ENCODE results near the gene PCP4.

Gene PCP4

DNA sequence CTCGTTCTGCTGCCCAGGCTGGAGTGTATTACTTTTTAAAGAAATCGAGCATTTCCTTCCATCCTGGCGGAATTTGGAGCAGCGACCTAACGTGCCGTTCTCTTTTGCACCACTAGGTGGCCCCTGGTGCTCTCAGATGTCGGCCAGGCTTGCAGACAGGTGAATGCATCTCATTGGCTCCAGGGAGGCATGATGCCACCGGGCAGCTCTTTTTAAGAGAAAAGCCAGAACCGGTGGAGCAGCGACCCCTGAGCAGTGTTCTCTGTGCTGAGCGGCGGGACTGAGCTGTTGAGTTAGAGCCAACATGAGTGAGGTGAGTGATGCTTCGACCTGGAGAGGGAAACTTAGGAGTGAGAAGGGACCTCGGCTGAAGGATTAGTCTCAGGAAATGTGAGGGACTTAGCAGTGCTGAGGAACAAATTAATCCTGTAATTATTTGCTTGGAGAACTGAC, at the start of gene PCP4:
PCP4 (plus strand) TSS at position 241 of the 453 bp plus-strand sequence; CDS start at position 305, 64 bp downstream.
- peak; percentile 17 for DNase-seq (ENCODE audit: low read depth)

DNA sequence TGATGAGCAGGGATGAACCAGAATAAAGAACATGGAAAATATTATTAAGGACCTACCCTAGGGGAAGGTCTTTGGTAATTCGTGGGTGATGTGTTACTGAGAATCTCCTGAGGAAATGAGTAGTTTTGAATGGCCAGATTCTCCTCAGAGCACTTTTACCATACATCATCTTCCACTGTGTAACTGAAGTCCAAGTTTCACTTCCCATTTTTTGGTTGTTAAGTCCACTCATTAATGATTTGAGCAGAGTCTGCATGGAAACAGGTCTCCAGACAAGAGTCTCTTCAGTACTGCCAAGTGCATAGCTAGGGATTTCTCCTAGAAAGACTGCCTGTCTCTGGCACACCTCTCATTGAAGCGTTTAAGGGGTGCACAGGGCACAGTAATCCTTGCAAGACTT, 48.7 kb upstream of the PCP4 start:
- no peak for DNase-seq (ENCODE audit: low read depth)

DNA sequence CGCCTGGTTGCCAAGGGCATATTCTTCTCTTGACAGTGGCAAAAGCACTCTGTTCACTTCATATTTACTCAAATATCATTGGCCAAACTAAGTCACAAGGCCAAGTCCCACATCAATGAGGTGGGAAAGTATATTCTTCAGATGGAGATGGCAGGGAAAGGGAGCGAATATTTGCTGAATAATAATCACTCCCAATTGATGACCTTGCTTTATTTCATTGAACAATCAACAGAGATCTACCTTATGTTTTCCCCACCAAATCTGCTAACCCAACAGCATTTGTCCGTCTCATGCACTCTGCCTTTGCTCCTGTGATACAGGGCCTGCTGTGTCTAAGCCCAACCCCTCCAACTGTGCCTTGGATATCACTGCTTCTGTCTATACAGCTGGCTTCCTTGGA, 45.2 kb upstream of the PCP4 start:
- no peak for DNase-seq (ENCODE audit: low read depth)

DNA sequence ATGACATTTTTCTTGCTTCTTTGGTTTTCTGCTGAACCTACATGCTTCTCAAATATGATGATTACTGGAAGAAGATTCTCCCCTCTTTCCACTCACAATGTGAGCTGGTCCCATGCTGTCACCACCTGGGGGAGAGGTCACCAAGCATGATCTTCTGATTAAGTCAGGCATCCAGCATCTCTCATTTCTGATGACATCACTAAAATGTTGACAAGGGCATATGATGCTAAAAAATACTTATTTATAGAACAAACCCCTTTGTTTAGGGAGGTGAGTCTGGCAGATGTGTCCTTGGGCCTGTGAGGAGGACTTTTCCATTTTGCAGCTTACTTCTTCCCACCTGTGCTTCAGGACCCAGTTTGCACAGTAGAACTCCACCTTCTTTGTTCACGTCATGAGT, 42.0 kb upstream of the PCP4 start:
- no peak for DNase-seq (ENCODE audit: low read depth)

DNA sequence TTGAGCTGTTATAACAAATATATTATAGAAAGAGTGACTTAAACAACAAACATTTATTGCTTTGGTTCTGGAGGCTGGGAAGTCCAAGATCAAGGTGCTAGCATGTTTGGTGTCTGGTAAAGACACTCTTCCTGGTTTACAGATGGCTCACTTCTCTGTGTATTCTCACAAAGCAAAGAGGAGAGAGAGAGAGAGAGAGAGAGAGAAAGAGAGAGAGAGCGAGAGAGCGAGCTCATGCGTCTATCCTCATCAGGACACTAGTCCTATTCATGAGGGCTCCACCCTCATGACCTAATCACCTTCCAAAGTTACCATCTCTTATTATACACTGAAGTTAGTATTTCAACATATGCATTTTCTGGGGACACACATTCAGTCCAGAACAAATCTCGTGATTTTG, 32.7 kb upstream of the PCP4 start:
- no peak for DNase-seq (ENCODE audit: low read depth)

DNA sequence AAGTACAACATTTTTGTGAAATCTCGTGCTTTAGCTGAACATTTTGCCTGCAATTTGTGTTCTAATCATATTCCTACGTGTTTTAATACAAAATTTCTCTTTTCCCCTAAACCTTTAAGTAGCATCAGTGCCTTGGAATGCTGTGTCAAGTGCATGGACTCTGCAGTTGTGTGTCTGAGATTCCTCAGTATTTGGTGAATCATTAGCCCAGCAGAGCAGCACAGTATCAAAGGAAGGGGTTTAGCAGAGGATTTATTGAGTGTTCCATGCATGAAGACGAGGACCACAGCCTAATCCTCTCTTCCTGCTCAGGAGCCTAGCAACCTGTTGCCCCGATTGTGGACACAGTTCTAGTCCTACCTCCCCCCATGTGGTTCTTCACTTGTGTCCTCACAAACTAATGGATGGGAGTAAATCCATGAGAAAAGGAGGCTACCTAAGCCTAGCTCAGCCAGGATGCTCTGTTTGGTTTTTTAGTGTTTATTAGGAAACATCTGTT, 29.3 kb upstream of the PCP4 start:
- DNase-seq (ENCODE audit: low read depth): no peak

DNA sequence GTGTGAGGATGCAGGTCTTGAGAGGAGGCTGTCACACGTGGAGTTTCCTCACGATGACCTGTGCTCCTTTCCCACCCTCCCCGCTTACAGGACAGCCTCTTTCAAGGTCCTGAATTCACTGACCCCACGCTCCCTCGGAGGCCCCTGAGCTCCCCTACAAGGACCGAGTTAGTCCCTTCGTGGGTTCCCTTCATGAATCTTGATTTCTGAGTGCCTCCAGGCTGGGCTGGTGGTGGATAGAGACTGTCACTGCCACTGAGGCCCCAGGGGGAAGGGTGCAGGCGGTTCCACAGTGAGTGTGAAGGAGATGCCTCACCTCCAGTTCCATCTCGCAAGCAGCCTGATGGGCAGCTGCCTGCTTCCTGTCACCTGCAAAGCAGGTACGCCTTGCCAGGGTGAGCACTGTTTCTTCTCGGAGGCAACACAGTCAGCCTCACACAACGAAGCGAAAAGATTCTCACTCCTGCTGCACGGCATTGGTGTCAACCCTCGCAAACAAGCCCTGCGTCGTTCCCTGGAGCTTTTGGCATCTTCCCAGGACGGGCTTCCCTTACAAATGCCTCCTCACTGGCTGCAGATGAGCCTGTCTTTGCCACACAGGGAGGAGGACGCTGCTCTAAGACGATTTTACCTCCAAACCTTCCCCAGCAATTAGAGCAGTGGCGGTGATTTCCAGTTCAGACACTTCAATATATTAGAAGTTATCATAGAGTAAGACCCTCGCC, 26.7 kb upstream of the PCP4 start:
- DNase-seq (ENCODE audit: low read depth): no peak

DNA sequence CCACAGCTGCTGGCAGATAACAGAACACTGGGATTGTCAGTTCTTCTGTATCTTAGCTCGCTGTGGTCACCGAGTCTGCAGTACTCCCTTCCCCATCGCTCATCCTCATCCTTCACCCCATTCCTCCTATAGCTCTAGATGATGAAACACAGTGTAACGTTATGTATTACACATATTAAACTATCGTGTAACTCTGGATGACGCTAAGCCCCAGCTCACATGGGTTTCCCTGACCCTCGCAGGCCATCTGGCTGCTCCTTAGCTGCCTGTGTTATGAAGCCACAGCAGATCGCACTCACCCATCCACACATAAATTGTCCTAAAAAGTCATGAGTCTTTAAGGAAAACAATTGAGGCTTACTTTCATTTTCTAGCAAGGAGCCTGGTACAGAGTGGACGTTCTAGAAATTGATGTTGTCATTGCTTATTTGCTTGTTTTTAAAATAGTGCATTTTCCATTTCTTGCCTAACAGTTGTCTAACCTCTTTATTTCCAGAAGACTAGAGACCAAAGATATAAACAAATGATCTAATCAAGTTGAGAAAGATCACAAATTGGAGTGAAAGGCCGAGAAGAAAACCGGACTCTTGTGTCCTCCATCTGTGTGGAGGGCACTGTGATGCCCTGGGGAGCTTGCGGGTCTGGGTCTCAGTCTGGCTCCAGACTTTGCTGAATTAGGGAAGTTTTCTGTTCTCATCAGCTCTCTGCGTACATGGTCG, 24.3 kb upstream of the PCP4 start:
- no peak for DNase-seq (ENCODE audit: low read depth)

DNA sequence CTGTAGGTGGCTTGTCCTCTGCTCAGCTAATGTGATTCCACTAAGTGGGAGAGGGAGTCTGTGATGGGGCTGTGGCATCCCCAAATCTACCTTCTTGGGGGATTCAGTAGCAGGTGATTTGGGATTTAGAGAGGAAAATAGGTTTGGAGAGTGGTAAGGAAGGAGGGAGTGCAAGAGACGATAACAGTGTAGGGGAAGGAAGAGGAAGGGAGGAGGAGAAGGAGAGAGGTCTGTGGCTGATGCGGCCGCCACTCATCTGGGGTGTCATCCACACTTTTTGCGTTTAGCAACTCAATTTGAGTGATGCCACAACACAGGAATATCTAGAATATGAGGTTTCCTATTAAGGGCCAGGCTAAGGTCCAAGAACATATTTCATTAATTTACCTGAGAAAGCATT, 23.8 kb upstream of the PCP4 start:
- no peak for DNase-seq (ENCODE audit: low read depth)

DNA sequence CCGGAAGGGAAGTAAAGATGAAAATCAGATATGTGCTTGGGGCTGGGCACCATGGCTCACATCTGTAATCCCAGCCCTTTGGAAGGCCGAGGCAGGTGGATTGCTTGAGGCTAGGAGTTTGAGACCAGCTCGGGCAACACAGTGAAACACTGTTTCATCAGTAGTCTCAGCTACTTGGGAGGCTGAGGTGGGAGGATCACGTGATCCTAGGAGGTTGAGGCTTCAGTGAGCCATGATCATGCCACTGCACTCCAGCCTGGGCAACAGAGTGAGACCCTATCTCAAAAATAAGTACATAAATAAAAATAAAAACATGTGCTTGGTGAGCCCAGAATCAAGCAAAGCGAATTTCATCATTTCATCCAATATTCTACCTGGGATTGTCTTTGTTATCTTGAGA, 23.3 kb upstream of the PCP4 start:
- DNase-seq (ENCODE audit: low read depth): no peak

DNA sequence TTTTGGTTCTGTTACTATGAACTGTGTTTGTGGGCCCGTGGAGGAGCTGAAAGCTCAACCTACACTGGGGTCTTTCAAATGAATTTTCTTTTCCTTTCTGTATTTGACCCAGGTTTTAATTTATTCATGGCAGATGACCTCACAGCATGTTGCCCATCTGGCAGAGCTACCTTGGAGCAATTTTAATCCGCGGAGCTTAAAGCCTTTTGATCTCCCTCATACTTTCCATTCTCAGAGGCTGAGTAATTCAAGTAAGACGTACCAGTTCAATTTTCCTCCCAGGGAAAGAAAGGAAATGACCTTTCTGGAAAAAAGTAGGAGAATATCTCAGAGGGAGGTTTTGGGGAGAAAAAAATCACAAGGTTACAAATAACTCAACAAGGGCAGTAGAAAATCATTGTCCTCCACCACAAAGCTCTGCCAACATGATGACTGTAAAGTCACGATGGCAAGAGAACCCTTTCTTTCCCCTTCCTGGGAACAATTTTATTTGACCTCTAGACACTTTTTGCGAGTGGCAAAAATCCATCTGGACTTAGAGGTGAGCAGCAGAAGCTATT, 21.6 kb upstream of the PCP4 start:
- DNase-seq (ENCODE audit: low read depth): no peak

DNA sequence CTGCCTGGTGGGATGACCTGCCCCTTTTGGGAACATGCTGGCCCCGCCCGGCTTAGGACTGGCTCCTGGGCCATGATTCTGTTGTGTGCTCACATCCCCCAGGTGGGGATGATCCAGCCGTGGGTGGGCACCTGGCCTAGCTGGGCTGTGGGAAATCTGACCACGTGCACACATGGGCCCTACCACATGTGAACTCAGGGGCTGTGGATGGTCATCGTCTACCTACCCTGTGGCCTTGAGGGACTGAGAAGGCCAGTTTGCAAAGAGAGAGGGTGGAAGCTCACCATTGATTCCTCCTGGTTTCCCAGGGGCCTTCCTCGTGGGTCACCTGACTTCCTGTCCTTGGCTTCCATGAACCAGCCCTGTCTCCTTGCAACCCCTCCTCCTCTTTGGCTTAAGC, 19.4 kb upstream of the PCP4 start:
- DNase-seq (ENCODE audit: low read depth): no peak

DNA sequence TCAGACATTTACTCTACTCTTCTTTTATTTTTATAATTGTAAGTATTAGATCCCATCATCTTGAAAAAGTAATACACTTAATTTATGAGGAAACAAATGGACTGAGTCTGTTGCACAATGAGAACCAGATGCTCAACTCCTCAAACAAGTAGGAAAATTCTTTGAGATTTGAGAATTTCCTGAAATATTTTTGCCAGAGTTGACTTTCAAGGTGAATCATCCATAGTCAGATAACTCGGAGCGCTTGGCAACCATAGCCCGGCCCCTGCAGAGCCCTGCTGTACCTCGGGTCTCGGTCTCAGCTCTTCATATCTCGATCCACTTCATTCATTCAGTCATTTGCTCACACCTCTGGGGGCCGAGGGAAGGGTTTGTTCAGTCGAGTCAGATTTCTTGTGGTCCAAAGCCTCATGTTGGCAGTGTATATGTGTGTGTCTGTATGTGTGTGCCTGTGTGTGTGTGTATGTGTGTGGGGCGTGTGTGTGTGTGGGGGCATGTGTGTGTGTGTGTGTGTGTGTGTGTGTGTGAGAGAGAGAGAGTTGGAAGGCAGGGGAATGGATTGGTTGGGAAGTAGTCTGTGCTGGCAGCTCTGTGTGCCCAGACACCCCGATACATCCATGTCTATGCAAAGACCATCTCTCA, 18.1 kb upstream of the PCP4 start:
- no peak for DNase-seq (ENCODE audit: low read depth)

DNA sequence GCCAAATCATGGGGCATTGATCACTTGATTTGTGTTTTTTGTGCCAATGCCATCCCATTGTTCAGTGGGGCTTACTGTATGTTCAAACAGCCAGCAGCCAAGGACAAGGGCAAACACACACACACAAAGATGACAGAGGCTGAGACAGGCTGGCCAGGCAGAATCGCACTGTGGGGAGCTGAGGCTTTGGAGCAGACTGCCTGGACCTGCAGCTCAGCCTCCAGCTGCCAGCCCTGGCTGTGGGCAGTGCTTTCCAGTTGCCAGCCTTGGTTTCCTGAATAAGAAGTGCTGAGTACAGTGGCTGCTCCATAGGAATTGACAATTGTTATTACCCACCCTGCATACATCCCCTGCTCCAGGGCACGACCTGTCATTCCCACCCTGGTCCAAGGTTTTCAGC, 16.9 kb upstream of the PCP4 start:
- DNase-seq (ENCODE audit: low read depth): no peak

DNA sequence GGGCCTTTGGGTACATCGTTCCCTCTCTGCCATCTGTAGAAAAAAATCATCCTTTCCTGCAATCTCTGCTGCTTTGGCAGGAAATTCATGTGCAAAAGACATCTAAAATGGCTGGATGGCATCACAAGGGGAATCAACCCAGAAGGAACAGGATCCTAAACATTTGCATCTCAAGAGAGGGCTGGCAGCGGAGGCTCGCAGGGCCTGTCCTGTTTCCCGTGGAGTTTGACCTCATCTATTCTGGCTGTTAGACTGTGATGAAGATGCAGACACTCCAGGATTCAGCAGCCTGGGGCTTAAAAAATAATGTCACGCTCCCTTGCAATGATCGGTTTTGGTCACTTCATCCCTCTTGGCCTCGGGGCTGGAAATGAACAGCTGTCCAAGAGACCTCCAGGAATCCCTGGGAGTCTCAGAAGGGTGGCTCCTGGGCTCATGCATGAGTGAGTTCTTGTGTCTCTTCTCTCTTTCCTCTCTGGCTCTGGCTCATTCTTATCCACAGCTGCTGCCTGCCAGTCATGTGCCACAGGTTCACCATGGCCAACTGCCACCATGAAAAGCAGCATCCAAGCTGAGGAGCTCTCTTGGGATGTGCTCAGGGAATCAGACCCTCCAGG, 16.1 kb upstream of the PCP4 start:
- no peak for DNase-seq (ENCODE audit: low read depth)

DNA sequence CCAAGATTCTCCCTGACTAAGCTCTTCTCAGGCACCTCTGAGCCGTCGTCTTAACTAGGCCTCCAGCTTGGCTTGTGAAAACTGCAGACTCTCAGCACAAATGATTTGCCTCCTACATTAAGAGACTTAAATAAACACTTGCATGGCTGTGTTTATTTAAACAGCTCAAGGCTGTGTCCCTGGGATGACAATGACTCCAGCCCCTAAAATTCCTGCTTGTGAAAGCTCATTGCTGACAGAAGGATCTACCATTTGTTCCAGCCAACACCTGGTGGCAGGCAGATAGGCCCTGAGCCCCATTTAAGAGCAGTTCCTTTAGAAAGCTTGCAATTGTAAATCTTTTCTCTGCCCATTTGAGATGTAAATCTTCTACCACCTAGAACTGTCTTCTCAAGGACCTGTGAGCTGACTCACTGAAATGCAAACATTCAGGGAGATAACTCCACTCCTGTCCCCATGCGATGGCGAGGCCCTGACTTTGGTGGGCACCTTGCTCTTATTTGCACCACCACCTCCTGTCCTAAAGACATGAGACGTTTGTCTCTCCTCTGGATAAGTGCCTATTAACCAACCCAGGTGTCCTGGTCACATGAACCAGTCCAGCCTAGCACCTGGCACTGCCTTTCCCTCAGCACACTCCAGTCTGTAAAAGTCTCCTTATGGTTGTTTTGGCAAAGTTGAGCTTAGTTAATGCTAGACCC, 15.1 kb upstream of the PCP4 start:
- no peak for DNase-seq (ENCODE audit: low read depth)

DNA sequence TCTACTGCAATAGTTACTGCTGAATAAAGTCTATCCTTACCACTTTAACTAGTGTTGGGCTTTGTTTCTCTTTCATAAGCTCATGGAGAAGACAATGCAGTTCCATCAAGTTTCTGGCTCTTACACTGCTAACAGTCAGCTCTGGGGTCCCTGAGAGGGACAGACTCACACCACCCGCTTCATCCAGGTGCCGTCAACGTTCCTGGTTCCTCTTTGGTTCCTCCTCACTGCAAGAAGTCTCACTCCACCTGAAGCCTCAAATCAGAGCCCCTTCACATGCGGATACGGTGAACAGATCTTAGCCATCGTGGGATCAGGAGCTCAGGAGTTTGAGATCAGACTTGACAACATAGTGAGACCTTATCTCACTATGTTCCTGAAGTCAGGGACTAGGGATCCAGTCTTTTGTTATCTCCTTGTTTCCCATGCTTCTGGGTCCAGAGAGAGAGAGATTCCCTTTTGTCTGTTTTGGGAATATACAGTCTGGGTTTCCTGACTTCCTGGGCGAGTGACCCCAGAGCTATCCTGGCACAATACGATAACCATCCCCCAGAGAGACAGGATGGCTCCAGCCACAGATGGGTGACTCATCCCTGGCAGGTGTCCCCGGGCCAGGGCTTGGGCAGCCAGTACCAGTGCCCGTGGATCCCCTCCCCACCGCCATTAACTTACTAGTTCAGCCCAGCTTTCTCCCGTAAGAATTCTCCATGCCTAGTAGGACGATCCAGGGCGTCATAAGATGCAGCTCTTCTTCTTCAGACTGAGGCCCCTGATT, 14.3 kb upstream of the PCP4 start:
- DNase-seq (ENCODE audit: low read depth): no peak

DNA sequence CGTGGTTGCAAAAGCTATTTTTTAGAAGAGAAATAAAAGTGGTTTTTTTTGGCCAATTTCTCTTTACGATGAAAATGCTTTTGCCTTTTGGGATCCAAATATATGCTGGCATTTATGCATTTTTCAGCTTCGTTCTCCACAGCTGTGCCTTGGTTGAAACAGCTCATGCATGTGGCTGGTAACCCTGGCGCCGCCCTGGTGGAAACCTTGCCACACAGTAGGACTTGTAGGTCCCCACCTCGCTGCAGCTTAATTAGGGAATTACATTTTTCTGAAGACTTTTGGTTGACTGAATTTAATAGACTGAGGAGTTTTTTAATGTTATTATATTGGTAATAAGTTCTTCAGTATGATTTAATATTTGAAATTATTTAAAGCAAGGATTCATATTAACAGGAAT, 12.7 kb upstream of the PCP4 start:
- no peak for DNase-seq (ENCODE audit: low read depth)

DNA sequence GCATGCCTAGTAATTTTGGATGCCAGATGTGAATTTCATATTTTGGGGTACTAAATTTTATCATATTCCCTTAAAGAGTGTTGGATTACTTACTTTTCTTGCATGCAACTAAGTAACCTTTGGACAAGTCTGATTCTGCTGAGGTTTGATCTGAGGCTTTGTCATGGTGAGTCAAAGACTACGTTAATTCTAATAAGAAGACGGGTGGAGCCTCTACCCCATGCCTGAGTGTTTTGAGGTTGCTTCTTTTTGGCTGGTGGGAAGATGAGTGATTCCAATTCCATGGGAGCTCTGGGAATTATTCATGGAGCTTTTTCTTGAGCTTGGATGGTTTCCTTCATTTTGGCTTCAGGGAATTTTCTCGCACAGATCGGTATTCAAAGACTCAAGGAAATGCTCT, 11.6 kb upstream of the PCP4 start:
- DNase-seq (ENCODE audit: low read depth): no peak

DNA sequence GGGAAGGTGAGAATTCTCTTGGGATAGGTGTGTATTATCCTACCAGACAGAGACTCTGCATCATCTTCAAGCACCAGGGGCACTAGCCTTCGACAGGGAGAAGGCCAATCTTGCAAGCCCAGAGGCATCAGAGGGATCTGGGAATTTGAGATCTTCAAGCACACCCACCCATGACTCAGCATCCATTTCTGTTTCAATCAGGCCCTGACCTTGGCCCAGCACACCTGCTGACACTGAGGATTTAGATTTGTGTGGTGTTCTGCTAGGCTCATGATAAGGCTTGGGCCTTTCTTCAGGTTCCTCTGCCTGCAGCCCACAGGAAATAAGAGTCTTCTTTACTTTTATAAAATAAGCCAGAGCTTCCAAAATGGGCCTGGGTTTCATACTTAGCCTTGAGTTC, 6.6 kb upstream of the PCP4 start:
- no peak for DNase-seq (ENCODE audit: low read depth)

DNA sequence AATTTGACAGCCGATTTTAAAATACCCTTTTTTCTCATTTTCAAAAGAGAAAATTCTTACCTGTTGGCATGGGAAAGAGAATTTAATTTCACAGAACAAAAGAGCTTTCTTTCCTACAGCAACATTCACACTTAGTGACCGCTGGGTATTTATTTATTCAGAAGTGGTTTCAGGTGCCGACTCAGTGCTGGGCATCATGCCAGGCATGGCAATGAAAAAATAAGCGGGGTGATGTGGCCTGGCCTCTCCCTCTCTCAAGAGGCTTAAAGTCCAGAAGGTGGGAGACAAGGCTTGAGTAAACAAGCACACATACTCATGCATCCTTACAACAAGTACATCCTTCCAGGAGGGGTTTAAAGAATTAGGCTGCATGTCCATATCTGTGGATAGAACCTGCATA, 4.1 kb upstream of the PCP4 start:
- no peak for DNase-seq (ENCODE audit: low read depth)
